ENCODE measurements around the gene PALLD.
"Not testable (repeated sequence)": the region's sequence is repeated elsewhere in the genome, so short reads cannot be mapped to it uniquely, and the experiment has no call there.

PALLD gene

GRCh38 chr4:168804146-168804545 lies 307.3 kb downstream of the PALLD start:
- no peak overlapping the region for H3K9ac ChIP-seq (ENCODE audit: low read depth, low read length, poor library complexity)
- no peak overlapping the region for H3K14ac ChIP-seq (ENCODE audit: low read length)
- no peak for DNase-seq (ENCODE audit: low spot score)
- H3K4me2 ChIP-seq (ENCODE audit: insufficient read depth, low read length, poor library complexity, severe bottlenecking) = no peak overlapping the region
- H4K8ac ChIP-seq (ENCODE audit: low read depth, low read length) = no peak overlapping the region
- no peak overlapping the region for H3K4ac ChIP-seq (ENCODE audit: low read length)
- no peak overlapping the region for H3K27ac ChIP-seq (replicated peaks; ENCODE audit: low read length)
- no peak overlapping the region for H2BK12ac ChIP-seq (ENCODE audit: low read length)
- no peak overlapping the region for H3K4me3 ChIP-seq (ENCODE audit: low read length in 2 of 2)
- no peak overlapping the region for H4K91ac ChIP-seq (ENCODE audit: low read depth, low read length, poor library complexity)
- no peak overlapping the region for H2BK5ac ChIP-seq (ENCODE audit: low read length)
- H3K4me1 ChIP-seq (ENCODE audit: control insufficient read depth in 2 of 2, insufficient read depth in 1 of 2, low read depth in 1 of 2, low read length in 2 of 2) = peaks cover 4 to 8% of the 10 kb centered on the region in 2 donors
- H2BK120ac ChIP-seq (ENCODE audit: low read depth, low read length) = no peak overlapping the region
- no peaks in the 10 kb centered on the region for H3K79me1 ChIP-seq (ENCODE audit: low read depth, low read length)
- no CpG with 5 or more reads among the region's 3 CpGs for whole genome bisulfite sequencing, 2 donors (ENCODE audit: extremely low coverage in 2 of 2, insufficient read length in 2 of 2, insufficient replicate concordance in 1 of 2)
- H3K36me3 ChIP-seq (replicated peaks in 1 of 2; ENCODE audit: control insufficient read depth in 2 of 2, insufficient read depth in 2 of 2, low read length in 2 of 2) = no peaks in the 10 kb centered on the region
- H2AFZ ChIP-seq (ENCODE audit: low read length) = no peak overlapping the region
- no peak overlapping the region for H3K23ac ChIP-seq (ENCODE audit: low read depth, low read length, poor library complexity)
- no peaks in the 10 kb centered on the region for H3K27me3 ChIP-seq (ENCODE audit: control insufficient read depth in 3 of 3, insufficient read depth in 3 of 3, low read depth in 1 of 3, low read length in 3 of 3)
- H3K18ac ChIP-seq (ENCODE audit: low read length) = no peak overlapping the region
- H2AK5ac ChIP-seq (ENCODE audit: low read depth, low read length) = no peak overlapping the region
- no peak overlapping the region for H2BK15ac ChIP-seq (ENCODE audit: low read length)
- H3K9me3 ChIP-seq (replicated peaks in 1 of 2; ENCODE audit: control insufficient read depth in 2 of 2, insufficient read depth in 1 of 2, low read depth in 1 of 2, low read length in 2 of 2) = no peaks in the 10 kb centered on the region

- H3K36me3 ChIP-seq (replicated peaks in 1 of 2; ENCODE audit: control insufficient read depth in 2 of 2, insufficient read depth in 2 of 2, low read length in 2 of 2) = no peaks in the 10 kb centered on the region
- H4K8ac ChIP-seq (ENCODE audit: low read depth, low read length) = no peak overlapping the region
- no peak overlapping the region for H3K4ac ChIP-seq (ENCODE audit: low read length)
- H2AFZ ChIP-seq (ENCODE audit: low read length) = no peak overlapping the region
- no peak overlapping the region for H2BK120ac ChIP-seq (ENCODE audit: low read depth, low read length)
- H2BK12ac ChIP-seq (ENCODE audit: low read length) = no peak overlapping the region
- H3K27me3 ChIP-seq (ENCODE audit: control insufficient read depth in 3 of 3, insufficient read depth in 3 of 3, low read depth in 1 of 3, low read length in 3 of 3) = no peaks in the 10 kb centered on the region
- H3K9ac ChIP-seq (ENCODE audit: low read depth, low read length, poor library complexity) = no peak overlapping the region
- WGBS, 2 donors (ENCODE audit: extremely low coverage in 2 of 2, insufficient read length in 2 of 2, insufficient replicate concordance in 1 of 2) = no CpG with 5 or more reads among the region's 5 CpGs
- H3K18ac ChIP-seq (ENCODE audit: low read length) = no peak overlapping the region
- no peaks in the 10 kb centered on the region for H3K79me1 ChIP-seq (ENCODE audit: low read depth, low read length)
- no peak overlapping the region for H3K4me3 ChIP-seq (ENCODE audit: low read length in 2 of 2)
- no peak overlapping the region for H2BK5ac ChIP-seq (ENCODE audit: low read length)
- H3K23ac ChIP-seq (ENCODE audit: low read depth, low read length, poor library complexity) = no peak overlapping the region
- no peak overlapping the region for H2AK5ac ChIP-seq (ENCODE audit: low read depth, low read length)
- no peak overlapping the region for H4K91ac ChIP-seq (ENCODE audit: low read depth, low read length, poor library complexity)
- peaks cover 4 to 8% of the 10 kb centered on the region in 2 donors for H3K4me1 ChIP-seq (ENCODE audit: control insufficient read depth in 2 of 2, insufficient read depth in 1 of 2, low read depth in 1 of 2, low read length in 2 of 2)
- no peak overlapping the region for H3K4me2 ChIP-seq (ENCODE audit: insufficient read depth, low read length, poor library complexity, severe bottlenecking)
- no peak overlapping the region for H3K14ac ChIP-seq (ENCODE audit: low read length)
- H3K9me3 ChIP-seq (replicated peaks in 1 of 2; ENCODE audit: control insufficient read depth in 2 of 2, insufficient read depth in 1 of 2, low read depth in 1 of 2, low read length in 2 of 2) = no peaks in the 10 kb centered on the region
- H2BK15ac ChIP-seq (ENCODE audit: low read length) = no peak overlapping the region
- no peak overlapping the region for H3K27ac ChIP-seq (replicated peaks; ENCODE audit: low read length)
- DNase-seq (ENCODE audit: low spot score) = no peak
These were observed 308.5 kb downstream of the PALLD start for GRCh38 chr4:168805341-168805740.

- H3K4ac ChIP-seq (ENCODE audit: low read length); H3K27ac ChIP-seq (replicated peaks; ENCODE audit: low read length); H2AK5ac ChIP-seq (ENCODE audit: low read depth, low read length); H2BK15ac ChIP-seq (ENCODE audit: low read length); H4K91ac ChIP-seq (ENCODE audit: low read depth, low read length, poor library complexity); H3K18ac ChIP-seq (ENCODE audit: low read length); H3K4me3 ChIP-seq (ENCODE audit: low read length in 2 of 2); H2AFZ ChIP-seq (ENCODE audit: low read length); H3K79me1 ChIP-seq (ENCODE audit: low read depth, low read length); H3K4me1 ChIP-seq (ENCODE audit: control insufficient read depth in 2 of 2, insufficient read depth in 1 of 2, low read depth in 1 of 2, low read length in 2 of 2); H2BK120ac ChIP-seq (ENCODE audit: low read depth, low read length); H3K9me3 ChIP-seq (replicated peaks in 1 of 2; ENCODE audit: control insufficient read depth in 2 of 2, insufficient read depth in 1 of 2, low read depth in 1 of 2, low read length in 2 of 2); H3K27me3 ChIP-seq (ENCODE audit: control insufficient read depth in 3 of 3, insufficient read depth in 3 of 3, low read depth in 1 of 3, low read length in 3 of 3); H2BK5ac ChIP-seq (ENCODE audit: low read length); H3K9ac ChIP-seq (ENCODE audit: low read depth, low read length, poor library complexity); H3K14ac ChIP-seq (ENCODE audit: low read length); H3K4me2 ChIP-seq (ENCODE audit: insufficient read depth, low read length, poor library complexity, severe bottlenecking); DNase-seq (ENCODE audit: low spot score); H2BK12ac ChIP-seq (ENCODE audit: low read length); H3K36me3 ChIP-seq (replicated peaks in 1 of 2; ENCODE audit: control insufficient read depth in 2 of 2, insufficient read depth in 2 of 2, low read length in 2 of 2); H4K8ac ChIP-seq (ENCODE audit: low read depth, low read length); H3K23ac ChIP-seq (ENCODE audit: low read depth, low read length, poor library complexity): not testable (repeated sequence)
- WGBS, 2 donors (ENCODE audit: extremely low coverage in 2 of 2, insufficient read length in 2 of 2, insufficient replicate concordance in 1 of 2) = no CpG with 5 or more reads among the region's 4 CpGs
These were observed 309.4 kb downstream of the PALLD start for GRCh38 chr4:168806247-168806646.

GRCh38 chr4:168811207-168811606 lies 314.4 kb downstream of the PALLD start:
- no peak for DNase-seq (ENCODE audit: low spot score)
- Histone ChIP-seq H3K18ac (ENCODE audit: low read length) (no peak overlapping the region), H3K14ac (ENCODE audit: low read length) (no peak overlapping the region), H3K4me2 (ENCODE audit: insufficient read depth, low read length, poor library complexity, severe bottlenecking) (no peak overlapping the region), H3K79me1 (ENCODE audit: low read depth, low read length) (no peaks in the 10 kb centered on the region), H3K4me1 (ENCODE audit: control insufficient read depth in 2 of 2, insufficient read depth in 1 of 2, low read depth in 1 of 2, low read length in 2 of 2) (peaks cover 16 to 25% of the 10 kb centered on the region in 2 donors), H2BK5ac (ENCODE audit: low read length) (no peak overlapping the region), H3K27me3 (ENCODE audit: control insufficient read depth in 3 of 3, insufficient read depth in 3 of 3, low read depth in 1 of 3, low read length in 3 of 3) (no peaks in the 10 kb centered on the region), H4K8ac (ENCODE audit: low read depth, low read length) (no peak overlapping the region), H3K36me3 (replicated peaks in 1 of 2; ENCODE audit: control insufficient read depth in 2 of 2, insufficient read depth in 2 of 2, low read length in 2 of 2) (no peaks in the 10 kb centered on the region), H3K9ac (ENCODE audit: low read depth, low read length, poor library complexity) (no peak overlapping the region), H3K4ac (ENCODE audit: low read length) (no peak overlapping the region), H3K27ac (replicated peaks; ENCODE audit: low read length) (no peak overlapping the region), H2BK12ac (ENCODE audit: low read length) (no peak overlapping the region), H2BK15ac (ENCODE audit: low read length) (peak overlapping the region; percentile 14), H3K4me3 (ENCODE audit: low read length in 2 of 2) (no peak overlapping the region), H3K9me3 (replicated peaks in 1 of 2; ENCODE audit: control insufficient read depth in 2 of 2, insufficient read depth in 1 of 2, low read depth in 1 of 2, low read length in 2 of 2) (no peaks in the 10 kb centered on the region), H2AFZ (ENCODE audit: low read length) (no peak overlapping the region), H2AK5ac (ENCODE audit: low read depth, low read length) (no peak overlapping the region), H3K23ac (ENCODE audit: low read depth, low read length, poor library complexity) (no peak overlapping the region), H4K91ac (ENCODE audit: low read depth, low read length, poor library complexity) (no peak overlapping the region), H2BK120ac (ENCODE audit: low read depth, low read length) (no peak overlapping the region)
- WGBS, 2 donors (ENCODE audit: extremely low coverage in 2 of 2, insufficient read length in 2 of 2, insufficient replicate concordance in 1 of 2) = no CpG with 5 or more reads among the region's 3 CpGs

Data from neuronal stem cell (in vitro differentiated cells).